ENCODE measurements around the gene MAPK8.
"Not testable (repeated sequence)": the region's sequence is repeated elsewhere in the genome, so short reads cannot be mapped to it uniquely, and the experiment has no call there.

The MAPK8 gene

GRCh38 chr10:48333856-48334255 lies 27.4 kb downstream of the MAPK8 start:
- no peak overlapping the region for H3K4me3 ChIP-seq (ENCODE audit: low read depth, low read length)

GRCh38 chr10:48335788-48336187 lies 29.3 kb downstream of the MAPK8 start:
- H3K4me3 ChIP-seq (ENCODE audit: low read depth, low read length): no peak overlapping the region

GRCh38 chr10:48336978-48337599 lies 30.6 kb downstream of the MAPK8 start:
- no peak overlapping the region for H3K4me3 ChIP-seq (ENCODE audit: low read depth, low read length)

GRCh38 chr10:48340734-48341133 lies 34.3 kb downstream of the MAPK8 start:
- H3K4me3 ChIP-seq (ENCODE audit: low read depth, low read length): no peak overlapping the region

GRCh38 chr10:48343106-48343505 lies 36.6 kb downstream of the MAPK8 start:
- no peak overlapping the region for H3K4me3 ChIP-seq (ENCODE audit: low read depth, low read length)

GRCh38 chr10:48343921-48344598 lies 37.6 kb downstream of the MAPK8 start:
- H3K4me3 ChIP-seq (ENCODE audit: low read depth, low read length): no peak overlapping the region

- H3K4me3 ChIP-seq (ENCODE audit: low read depth, low read length): not testable (repeated sequence)
These were observed 39.8 kb downstream of the MAPK8 start for GRCh38 chr10:48346248-48346647.

- H3K4me3 ChIP-seq (ENCODE audit: low read depth, low read length): not testable (repeated sequence)
These were observed 41.1 kb downstream of the MAPK8 start for GRCh38 chr10:48347539-48347938.

- H3K4me3 ChIP-seq (ENCODE audit: low read depth, low read length): not testable (repeated sequence)
These were observed 41.5 kb downstream of the MAPK8 start for GRCh38 chr10:48347943-48348342.

GRCh38 chr10:48353246-48353645 lies 46.8 kb downstream of the MAPK8 start:
- no peak overlapping the region for H3K4me3 ChIP-seq (ENCODE audit: low read depth, low read length)

GRCh38 chr10:48357631-48358030 lies 51.2 kb downstream of the MAPK8 start:
- H3K4me3 ChIP-seq (ENCODE audit: low read depth, low read length): no peak overlapping the region

GRCh38 chr10:48358162-48358561 lies 51.7 kb downstream of the MAPK8 start:
- no peak overlapping the region for H3K4me3 ChIP-seq (ENCODE audit: low read depth, low read length)

- no peak overlapping the region for H3K4me3 ChIP-seq (ENCODE audit: low read depth, low read length)
These were observed 52.4 kb downstream of the MAPK8 start for GRCh38 chr10:48358838-48359237.

GRCh38 chr10:48361176-48361575 lies 54.7 kb downstream of the MAPK8 start:
- H3K4me3 ChIP-seq (ENCODE audit: low read depth, low read length): no peak overlapping the region

GRCh38 chr10:48363617-48364355 lies 57.3 kb downstream of the MAPK8 start:
- H3K4me3 ChIP-seq (ENCODE audit: low read depth, low read length): no peak overlapping the region

GRCh38 chr10:48364659-48365405 lies 58.4 kb downstream of the MAPK8 start:
- no peak overlapping the region for H3K4me3 ChIP-seq (ENCODE audit: low read depth, low read length)

- H3K4me3 ChIP-seq (ENCODE audit: low read depth, low read length): no peak overlapping the region
These were observed 59.2 kb downstream of the MAPK8 start for GRCh38 chr10:48365668-48366067.

GRCh38 chr10:48366261-48366660 lies 59.8 kb downstream of the MAPK8 start:
- H3K4me3 ChIP-seq (ENCODE audit: low read depth, low read length): no peak overlapping the region

GRCh38 chr10:48369501-48369900 lies 63.0 kb downstream of the MAPK8 start:
- H3K4me3 ChIP-seq (ENCODE audit: low read depth, low read length): no peak overlapping the region

- H3K4me3 ChIP-seq (ENCODE audit: low read depth, low read length): no peak overlapping the region
These were observed 71.5 kb downstream of the MAPK8 start for GRCh38 chr10:48377751-48378530.

GRCh38 chr10:48378675-48379074 lies 72.2 kb downstream of the MAPK8 start:
- H3K4me3 ChIP-seq (ENCODE audit: low read depth, low read length): no peak overlapping the region
